ENCODE data around the gene ILDR2. TPM values are rescaled to one million over a fixed set of nuclear protein-coding genes. Genes with fewer than 3 reads are reported as not detected.

The ILDR2 gene
- total RNA-seq, 1 donor from 2014 or later = 0.56 TPM

- H3K36me3 Mint-ChIP-seq (ENCODE audit: unreplicated experiment) = peaks cover 5% of the 10 kb centered on the region
- no peak for DNase-seq
- no peaks in the 10 kb centered on the region for H3K9me3 Mint-ChIP-seq (ENCODE audit: unreplicated experiment)
- H3K4me1 Mint-ChIP-seq (ENCODE audit: low read depth, unreplicated experiment) = no peaks in the 10 kb centered on the region
- no peak for TF ChIP-seq CTCF (IDR thresholded peaks at IDR 0.05; ENCODE audit: partially characterized antibody, unreplicated experiment)
- H3K4me3 Mint-ChIP-seq (ENCODE audit: unreplicated experiment) = no peak overlapping the region
- no peaks in the 10 kb centered on the region for H3K27me3 Mint-ChIP-seq (ENCODE audit: unreplicated experiment)
- H3K27ac Mint-ChIP-seq (ENCODE audit: unreplicated experiment) = no peak overlapping the region
These were observed 24.2 kb upstream of the ILDR2 start for GRCh38 chr1:166999500-167000055.

GRCh38 chr1:166999075-166999474, 23.7 kb upstream of the ILDR2 start:
- Mint-ChIP-seq H3K9me3 (ENCODE audit: unreplicated experiment) (no peaks in the 10 kb centered on the region), H3K27ac (ENCODE audit: unreplicated experiment) (no peak overlapping the region), H3K27me3 (ENCODE audit: unreplicated experiment) (no peaks in the 10 kb centered on the region), H3K4me1 (ENCODE audit: low read depth, unreplicated experiment) (no peaks in the 10 kb centered on the region), H3K4me3 (ENCODE audit: unreplicated experiment) (no peak overlapping the region), H3K36me3 (ENCODE audit: unreplicated experiment) (peaks cover 5% of the 10 kb centered on the region)
- DNase-seq = no peak
- no peak for TF ChIP-seq CTCF (IDR thresholded peaks at IDR 0.05; ENCODE audit: partially characterized antibody, unreplicated experiment)

- Mint-ChIP-seq H3K27ac (ENCODE audit: unreplicated experiment) (no peak within 1 kb of the TSS), H3K4me3 (ENCODE audit: unreplicated experiment) (no peak within 1 kb of the TSS), H3K4me1 (ENCODE audit: low read depth, unreplicated experiment) (no peaks in the 10 kb centered on the region), H3K9me3 (ENCODE audit: unreplicated experiment) (no peaks in the 10 kb centered on the region), H3K36me3 (ENCODE audit: unreplicated experiment) (no peaks in the 10 kb centered on the region), H3K27me3 (ENCODE audit: unreplicated experiment) (no peaks in the 10 kb centered on the region)
- DNase-seq = no peak
- no peak for TF ChIP-seq CTCF (IDR thresholded peaks at IDR 0.05; ENCODE audit: partially characterized antibody, unreplicated experiment)
These were observed 13.7 kb upstream of the ILDR2 start, which contains the start of gene MAEL for GRCh38 chr1:166988974-166989515. Gene MAEL (plus strand): TSS chr1:166989280. CDS start chr1:166989353, 73 bp downstream.

GRCh38 chr1:166981589-166981988, 6.2 kb upstream of the ILDR2 start:
- no peak for TF ChIP-seq CTCF (IDR thresholded peaks at IDR 0.05; ENCODE audit: partially characterized antibody, unreplicated experiment)
- Mint-ChIP-seq H3K27ac (ENCODE audit: unreplicated experiment) (no peak overlapping the region), H3K9me3 (ENCODE audit: unreplicated experiment) (no peaks in the 10 kb centered on the region), H3K4me1 (ENCODE audit: low read depth, unreplicated experiment) (no peaks in the 10 kb centered on the region), H3K36me3 (ENCODE audit: unreplicated experiment) (no peaks in the 10 kb centered on the region), H3K27me3 (ENCODE audit: unreplicated experiment) (peaks cover 6% of the 10 kb centered on the region), H3K4me3 (ENCODE audit: unreplicated experiment) (no peak overlapping the region)
- no peak for DNase-seq

GRCh38 chr1:166980818-166981217, 5.5 kb upstream of the ILDR2 start:
- H3K36me3 Mint-ChIP-seq (ENCODE audit: unreplicated experiment) = no peaks in the 10 kb centered on the region

More at GRCh38 chr1:166980818-166981217, 5.5 kb upstream of the ILDR2 start:
- no peak for DNase-seq
- Mint-ChIP-seq H3K4me3 (ENCODE audit: unreplicated experiment) (no peak overlapping the region), H3K4me1 (ENCODE audit: low read depth, unreplicated experiment) (no peaks in the 10 kb centered on the region), H3K27ac (ENCODE audit: unreplicated experiment) (no peak overlapping the region), H3K27me3 (ENCODE audit: unreplicated experiment) (peaks cover 10% of the 10 kb centered on the region), H3K9me3 (ENCODE audit: unreplicated experiment) (no peaks in the 10 kb centered on the region)
- TF ChIP-seq CTCF (IDR thresholded peaks at IDR 0.05; ENCODE audit: partially characterized antibody, unreplicated experiment) = no peak

All from glutamatergic neuron (in vitro differentiated cells).